SKM-1 treated with dmso at 0.1 percent for 144 hours (cell line): ENCODE measurements around the gene ACAP3.

Source experiments
- DNase-seq: peaks from one replicate; lab custom pipeline; 2025; ENCODE audit not compliant: unreplicated experiment; lab: John Stamatoyannopoulos, UW

ACAP3 gene

DNA sequence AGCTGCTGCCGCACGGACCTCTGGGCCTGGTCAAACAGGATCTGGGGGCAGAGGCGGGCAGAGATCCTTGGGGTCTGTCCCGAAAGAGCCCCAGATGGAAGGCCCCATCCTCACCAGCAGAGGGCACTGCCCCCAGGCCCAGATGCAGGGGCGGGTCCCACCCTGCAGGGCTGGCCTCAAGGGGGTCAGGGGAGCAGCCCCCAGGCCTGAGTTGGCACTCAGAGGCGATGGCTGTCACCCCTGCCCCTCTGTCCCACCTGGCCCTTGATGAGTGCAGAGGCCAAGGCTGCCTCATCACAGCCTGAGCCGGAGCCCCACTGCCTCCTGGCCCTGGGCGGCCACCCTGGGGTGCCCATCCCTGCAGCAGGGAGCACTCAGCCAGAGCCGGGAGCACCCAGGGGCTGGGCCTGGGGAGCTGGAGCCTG is 5.7 kb downstream of the ACAP3 start:
- DNase-seq, result no peak

DNA sequence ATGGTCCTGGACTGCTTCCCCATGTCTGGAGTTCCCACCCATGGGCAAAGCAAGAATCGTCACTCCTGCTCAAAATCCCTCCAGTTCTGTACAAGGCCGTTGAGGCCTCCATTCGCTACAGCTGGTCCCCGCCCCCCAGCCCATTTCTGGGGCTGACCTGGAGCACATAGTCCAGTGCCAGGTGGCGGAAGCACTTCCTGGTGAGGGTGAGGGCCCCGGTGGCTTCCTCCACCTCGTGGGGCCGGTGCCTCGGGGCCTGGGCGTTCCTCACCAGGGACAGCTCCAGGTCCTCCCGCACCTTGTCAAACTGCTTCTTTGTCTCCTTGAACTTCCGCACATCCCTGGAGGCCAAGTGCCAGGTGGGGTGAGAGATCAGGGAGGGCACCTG is 7.4 kb downstream of the ACAP3 start:
- no peak for DNase-seq

DNA sequence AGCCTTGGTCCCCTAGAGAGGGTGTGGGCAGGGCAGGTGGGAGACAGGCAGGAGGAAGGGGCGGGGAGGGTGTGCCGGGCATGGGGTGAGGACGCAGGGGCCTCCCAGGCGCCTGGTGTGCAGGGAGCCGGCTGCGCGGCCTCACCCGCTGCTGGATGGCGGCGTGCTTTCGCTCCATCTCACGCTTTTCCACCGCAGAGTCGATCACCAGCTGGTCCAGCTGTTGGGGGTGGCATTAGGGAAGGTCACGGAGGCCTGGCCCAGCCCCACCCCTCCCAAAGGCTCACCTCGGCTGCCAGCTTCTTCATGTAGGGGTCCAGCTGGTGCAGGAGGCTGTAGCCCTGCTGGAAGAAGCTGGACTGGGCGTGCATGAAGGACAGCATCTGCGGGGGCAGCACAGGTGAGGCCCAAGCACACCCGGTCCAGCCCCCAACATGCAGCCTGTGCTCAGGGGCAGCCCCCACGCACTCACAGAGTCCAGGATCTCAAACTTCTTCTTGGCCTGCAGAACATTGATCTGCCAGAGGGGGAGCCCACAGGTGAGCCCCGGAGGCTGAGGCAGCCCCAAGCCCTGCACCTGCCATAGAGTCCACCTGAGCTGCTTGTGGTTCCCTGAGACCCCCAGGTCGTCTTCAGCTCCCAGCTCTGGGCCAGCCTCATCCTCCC is 7.9 kb downstream of the ACAP3 start:
- DNase-seq, result no peak

DNA sequence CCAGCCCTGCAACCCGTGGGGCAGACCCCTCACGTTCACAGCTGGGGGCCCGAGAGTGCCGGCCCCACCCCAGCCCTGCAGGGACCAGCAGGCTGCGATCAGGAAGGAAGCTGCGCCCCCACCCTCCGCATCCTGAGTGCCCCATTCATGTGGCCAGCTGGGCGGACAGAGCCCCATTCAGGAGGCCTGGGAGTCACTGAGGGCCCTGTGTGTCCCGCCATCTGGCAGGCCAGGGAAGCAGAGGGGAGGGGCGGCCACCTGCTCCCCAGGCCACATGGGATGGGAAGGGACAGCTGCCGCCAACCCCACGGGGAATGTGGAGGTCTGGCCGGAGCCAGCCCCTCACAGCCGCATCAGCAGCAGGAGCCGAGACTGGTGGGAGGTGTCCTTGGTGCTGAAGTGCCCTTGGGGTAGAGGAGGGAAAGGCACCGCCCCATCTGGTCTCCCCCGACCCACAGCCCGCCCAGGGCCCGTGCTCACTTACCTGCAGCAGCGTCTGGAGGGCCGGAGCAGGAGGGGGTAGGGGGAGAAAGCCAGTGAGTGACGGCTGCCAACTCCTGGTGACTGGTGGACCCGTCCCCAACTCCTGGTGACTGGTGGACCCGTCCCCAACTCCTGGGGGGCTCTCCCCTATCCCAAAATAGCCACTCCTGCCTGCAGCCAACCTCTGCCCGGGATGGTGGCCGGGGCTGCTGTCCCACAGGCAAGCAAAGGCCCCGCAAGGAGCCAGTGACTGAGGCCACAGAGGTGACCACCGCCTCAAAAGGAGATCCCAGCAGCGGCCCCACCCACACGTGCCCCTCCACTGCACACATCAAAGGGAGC is 8.7 kb downstream of the ACAP3 start:
- no peak for DNase-seq

DNA sequence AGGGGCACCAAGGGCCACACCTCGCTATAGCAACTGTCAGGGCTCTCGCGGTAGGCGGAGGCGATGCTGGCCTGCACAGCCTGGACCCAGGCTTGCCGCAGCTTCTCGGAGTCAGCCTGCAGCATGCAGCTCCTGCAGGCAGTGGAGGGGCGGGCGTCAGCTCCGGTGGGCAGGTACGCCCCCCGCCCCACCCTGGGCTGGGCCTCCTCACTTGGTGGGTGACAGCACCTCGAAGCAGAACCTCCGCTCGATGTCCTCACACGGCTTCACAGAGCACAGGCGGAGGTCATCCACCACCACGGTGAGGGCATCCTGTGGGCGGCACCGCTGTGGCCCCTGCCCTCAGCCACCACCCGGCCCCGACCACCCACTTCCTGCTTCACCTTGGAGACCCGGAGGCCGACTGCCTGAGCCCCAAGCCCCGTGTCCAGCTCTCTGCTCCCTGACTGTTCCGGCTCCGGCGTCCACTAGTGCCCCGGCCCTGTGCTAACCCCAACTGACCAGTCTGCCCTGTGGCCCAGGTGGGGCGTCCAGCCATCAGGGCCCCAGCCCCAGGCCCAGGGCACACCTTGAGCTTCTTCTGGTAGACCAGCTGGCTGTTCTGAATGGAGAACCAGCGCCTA is 9.8 kb downstream of the ACAP3 start:
- no peak for DNase-seq

DNA sequence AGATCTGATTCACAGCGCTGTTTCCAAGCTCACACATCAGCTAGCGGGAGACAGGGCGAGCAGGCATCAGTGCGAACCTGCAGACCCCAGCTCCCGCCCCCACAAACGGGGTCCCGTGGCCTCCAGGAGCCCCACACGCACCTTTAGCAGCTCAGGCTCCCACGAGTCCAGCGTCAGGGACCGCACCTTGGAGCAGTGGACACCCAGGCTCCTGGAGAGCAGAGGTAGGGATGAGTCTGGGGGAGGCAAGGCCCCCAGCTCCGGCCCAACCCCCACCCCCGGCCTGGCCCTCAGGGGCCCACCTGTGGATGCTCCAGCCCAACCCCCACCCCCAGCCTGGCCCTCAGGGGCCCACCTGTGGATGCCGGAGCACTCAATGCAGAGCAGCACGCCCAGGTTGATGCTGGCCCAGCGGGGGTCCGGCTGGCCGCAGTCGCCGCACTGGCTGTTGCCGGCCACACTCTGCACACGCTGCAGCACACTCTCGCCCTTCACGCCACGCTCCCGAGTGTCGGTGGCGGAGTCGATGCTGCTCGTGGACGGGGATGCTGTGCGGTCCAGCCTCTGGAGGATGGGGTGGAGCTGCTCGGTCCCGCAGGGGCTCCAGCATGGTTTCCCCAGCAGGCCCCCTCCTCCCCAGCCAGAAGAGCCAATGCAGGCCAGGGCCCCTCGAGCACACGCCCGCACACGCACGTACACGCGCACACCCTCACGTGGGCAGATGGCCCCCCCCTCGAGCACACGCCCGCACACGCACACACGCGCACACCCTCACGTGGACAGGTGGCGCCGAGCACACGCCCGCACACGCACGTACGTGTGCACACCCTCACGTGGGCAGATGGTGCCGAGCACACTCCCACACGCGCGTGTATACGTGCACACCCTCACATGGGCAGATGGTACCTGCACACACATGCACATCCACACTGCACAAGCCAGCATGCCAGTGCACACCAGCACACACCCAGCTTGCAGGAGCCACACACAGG is 11.4 kb downstream of the ACAP3 start:
- DNase-seq, result no peak

DNA sequence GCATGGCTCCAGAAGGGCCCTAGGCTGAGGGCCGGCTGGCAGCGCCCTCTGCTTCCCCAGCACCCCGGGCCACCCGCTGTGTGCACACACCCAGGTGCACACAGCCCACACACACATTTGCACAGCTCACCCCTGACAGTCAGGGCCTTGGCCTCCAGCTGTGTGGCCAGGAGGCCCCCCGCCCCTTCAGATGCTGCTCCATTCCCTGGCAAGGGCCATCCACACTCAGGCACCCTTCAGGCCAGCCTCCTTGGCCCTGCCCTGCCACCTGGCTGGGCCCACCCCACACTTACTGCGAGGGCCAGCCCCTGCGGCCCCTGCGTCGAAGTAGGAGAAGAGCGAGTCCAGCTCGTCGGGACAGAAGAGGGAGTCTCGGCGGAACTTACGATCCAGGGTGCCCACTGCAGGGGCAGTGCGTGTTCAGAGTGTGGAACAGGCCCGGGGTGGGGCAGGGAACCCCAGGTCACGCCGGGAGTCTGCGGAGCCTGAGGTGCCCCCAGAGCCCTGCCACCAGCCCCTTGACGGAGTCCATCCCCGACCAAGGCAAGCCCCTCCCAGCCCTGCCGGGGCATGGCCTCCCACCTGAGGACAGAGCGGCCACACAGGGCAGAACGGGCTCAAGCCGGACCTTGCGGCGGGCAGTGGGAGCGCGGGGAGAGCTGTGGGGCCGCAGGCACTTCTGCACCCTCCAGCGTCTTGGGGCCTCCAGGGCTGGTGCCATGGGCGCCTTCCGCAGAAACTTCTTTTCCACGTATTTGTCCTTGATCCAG is 12.4 kb downstream of the ACAP3 start:
- no peak for DNase-seq

DNA sequence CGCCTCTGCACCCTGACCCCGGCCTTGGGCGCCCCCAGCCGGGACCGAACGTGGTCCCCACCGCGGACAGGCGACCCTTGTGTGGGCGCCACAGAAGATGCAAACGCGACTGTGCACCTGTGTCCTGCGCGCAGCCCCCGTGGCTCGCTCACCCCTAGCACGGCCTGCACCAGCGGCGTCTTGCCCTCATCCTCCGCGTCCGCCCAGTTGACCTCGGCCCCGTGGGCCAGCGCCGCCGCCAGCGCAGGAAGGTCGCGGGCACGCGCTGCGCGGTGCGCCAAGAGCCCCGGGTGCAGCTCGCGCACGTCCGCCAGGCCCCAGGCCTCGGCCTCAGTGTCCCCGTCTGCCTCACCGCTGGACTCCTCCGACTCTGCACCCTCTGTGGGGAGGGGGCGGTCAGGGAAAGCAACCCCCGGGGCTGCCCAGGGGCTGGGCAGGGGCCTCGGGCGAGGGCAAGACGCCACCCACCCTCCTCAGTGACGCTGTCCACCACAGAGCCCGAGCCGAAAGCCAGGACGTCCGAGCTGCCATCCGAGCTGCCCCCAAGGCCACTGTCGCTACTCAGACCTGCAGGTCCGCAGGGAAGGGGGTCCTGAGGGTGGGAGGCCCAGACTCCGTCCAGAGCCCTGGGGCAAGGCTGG is 13.4 kb downstream of the ACAP3 start:
- no peak for DNase-seq

DNA sequence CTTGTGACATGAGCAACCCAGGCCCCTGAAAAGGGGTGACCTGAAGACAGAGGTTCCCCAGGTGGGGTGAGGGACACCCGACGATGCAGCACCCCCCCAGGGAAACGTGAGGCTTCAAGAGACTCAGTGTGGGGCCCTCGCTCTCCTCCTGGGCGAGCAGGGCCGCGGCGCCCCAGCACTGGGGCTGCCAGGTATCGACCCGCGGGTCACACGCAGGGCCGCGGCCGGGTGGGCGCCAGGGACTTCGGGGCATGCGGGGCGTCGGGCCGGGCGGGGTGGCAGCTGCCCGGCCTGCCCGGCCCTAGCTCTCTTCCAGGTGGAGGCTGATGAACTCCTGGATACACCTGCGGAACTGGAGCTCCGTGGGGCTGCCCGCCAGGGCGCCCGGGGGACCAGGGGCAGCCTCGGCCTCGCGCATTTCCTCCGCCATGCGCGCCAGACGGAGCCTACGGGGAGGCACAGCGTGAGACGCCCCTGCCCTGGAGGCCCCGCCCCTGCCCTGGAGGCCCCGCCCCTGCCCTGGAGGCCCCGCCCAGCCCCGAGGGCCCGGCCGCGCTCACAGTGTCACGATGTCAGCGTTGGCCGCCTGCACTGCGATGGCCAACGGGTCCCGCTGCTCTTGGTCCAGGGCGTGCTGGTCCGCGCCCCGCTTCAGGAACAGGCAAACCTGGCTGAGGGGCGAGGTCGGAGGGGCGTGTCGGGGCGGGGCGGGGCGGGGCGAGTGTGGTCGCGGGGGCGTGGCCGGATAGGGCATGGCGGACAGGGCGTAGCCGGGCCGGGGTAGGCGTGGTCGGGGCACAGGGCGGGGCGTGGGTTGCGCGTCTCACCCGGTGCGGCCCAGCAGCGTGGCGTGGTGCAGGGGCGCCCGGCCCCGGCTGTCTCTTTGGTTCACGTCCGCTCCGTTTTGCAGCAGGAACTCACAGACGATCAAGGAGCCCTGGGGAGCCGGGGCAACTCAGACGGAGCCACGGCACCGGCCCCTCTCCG is 14.2 kb downstream of the ACAP3 start:
- no peak for DNase-seq

DNA sequence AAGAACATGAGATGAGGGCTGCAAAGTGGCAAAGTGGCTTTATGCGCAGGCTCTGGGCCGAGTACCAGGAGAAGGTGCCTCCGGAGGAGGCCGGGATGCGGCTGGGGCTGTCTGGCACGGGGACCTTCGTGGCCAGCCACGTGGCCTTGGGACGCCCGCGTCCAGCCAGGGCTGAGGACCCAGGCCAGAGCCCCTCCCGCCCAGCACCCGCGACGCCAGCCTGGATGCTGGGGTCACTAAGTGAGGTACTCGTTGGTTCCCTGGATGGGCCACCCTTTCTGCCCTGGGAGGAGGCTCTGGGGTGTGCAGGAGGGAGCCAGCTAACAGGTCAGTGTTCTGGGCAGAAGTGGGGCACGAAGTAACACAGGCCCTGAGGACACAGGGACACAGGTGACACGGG is 14.9 kb downstream of the ACAP3 start:
- no peak for DNase-seq

DNA sequence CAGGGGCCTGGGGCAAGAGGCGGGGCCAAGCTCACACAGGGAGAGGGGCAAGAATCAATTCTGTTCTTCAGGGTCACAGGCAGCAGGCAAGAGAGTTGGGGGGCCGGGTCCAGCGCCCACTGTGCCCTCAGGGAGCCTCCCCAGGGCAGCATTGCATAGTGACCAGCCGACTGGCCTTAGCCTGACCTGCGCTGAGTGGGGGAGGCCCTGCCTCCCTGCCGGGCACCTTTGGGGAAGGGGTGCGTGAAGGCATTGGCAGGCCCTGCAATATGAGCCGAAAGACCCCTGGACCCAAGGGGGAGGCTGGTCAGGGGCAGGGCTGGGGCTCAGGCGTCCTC is 15.3 kb downstream of the ACAP3 start:
- no peak for DNase-seq

DNA sequence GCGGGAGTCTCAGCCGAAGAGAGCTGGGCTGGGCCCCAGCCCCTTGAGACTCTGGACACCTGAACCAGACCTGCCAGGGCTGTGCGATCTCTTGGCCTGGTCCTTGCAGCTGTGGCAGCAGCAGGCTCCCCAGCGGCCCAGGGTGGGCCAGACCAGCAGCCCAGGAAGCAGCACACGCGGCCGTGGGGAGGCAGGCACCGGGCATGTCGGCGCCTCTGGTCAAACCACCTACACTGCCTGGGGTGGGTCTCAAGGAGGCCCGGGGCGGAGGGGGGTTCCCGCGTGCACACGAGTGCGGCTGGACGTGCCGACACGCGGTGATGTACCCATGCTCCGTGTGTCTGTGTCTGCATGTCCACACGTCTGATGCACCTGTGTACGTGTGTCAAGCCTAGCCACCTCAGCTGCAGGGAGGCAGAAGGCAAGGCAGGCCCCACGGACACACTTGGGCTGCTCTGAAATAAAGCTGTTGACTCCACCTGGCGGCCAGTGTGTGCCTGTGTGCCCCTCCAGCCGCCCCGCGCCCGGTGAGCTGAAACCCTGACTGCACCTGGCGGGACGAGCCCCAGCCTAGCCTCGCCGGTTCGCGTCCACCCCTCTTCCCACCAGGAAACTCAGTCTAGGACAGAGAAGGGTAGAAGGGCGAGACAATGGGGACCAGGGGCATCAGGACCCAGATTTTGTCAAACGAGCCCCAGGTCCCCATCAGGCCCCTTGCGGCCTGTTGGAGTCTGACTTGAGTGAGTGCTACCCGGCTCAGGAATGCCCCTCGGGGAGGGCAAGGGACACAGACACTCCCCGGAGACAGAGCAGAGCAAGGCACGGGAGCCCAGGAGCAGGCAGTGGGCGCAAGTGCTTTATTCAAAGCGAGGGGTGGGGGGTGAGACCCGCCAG is 15.9 kb downstream of the ACAP3 start:
- peak; percentile 18 for DNase-seq

DNA sequence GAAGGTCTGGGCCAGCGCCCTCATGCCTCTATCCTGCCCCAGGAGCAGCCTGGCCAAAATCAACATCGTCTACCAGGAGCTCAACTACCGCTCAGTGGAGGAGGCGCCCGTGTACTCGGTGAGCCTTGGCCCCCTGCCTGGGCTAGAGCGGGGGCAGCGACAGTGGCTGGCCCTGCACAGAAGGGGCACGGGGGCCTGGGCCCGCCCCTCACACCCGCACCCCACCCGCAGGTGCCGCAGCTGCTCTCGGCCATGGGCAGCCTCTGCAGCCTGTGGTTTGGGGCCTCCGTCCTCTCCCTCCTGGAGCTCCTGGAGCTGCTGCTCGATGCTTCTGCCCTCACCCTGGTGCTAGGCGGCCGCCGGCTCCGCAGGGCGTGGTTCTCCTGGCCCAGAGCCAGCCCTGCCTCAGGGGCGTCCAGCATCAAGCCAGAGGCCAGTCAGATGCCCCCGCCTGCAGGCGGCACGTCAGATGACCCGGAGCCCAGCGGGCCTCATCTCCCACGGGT is 16.7 kb downstream of the ACAP3 start:
- DNase-seq, result no peak

DNA sequence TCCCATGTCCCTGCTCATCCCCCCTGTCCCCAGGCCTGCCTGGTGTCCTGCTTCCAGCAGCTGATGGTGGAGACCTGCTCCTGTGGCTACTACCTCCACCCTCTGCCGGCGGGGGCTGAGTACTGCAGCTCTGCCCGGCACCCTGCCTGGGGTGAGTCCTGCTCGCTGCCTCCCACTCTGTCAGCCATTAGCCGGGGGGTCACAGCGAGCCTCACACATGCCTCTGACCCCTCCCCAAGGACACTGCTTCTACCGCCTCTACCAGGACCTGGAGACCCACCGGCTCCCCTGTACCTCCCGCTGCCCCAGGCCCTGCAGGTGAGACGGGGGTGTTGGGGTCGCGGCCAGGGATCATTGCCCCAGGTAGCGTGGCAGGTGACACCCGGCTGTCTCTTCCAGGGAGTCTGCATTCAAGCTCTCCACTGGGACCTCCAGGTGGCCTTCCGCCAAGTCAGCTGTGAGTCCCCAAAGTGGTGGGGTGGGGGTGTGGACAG is 17.4 kb downstream of the ACAP3 start:
- peak; percentile 23 for DNase-seq

DNA sequence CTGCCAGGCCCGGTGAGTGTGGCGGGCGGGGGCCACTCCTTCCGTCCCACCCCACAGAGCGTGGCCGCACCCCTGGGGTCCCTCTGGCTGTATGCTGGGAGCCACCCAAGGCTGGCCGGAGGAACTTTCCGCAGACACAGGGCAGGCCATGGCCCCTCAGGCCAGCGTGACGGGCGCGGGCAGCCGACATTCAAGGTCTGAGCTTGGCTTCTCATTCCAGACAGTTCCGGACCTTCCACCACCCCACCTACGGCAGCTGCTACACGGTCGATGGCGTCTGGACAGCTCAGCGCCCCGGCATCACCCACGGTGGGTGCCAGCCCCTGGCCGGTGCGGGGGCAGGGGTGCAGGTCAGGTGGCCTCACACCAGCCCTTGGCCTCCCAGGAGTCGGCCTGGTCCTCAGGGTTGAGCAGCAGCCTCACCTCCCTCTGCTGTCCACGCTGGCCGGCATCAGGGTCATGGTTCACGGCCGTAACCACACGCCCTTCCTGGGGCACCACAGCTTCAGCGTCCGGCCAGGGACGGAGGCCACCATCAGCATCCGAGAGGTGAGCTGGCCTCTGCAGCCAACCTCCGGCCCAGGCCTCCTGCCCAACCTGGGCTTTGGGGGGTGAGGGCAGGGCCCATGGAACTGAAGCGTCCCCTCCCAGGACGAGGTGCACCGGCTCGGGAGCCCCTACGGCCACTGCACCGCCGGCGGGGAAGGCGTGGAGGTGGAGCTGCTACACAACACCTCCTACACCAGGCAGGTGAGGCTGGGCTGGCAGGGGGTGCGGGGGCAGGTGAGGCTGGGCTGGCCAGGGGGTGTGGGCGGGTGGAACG is 20.2 kb downstream of the ACAP3 start:
- DNase-seq, result no peak
